Activated T-cell treated with anti-CD3 and anti-CD28 coated beads for 48 hours (primary cell): ENCODE data around the gene PASD1.

Experiments used
- DNase-seq: peaks from one replicate; pipeline ENCODE4 v3.0.0-alpha.2; 2020; ENCODE audit warnings: low read depth

Gene PASD1

GRCh38 chrX:151702026-151702714 lies 138.7 kb downstream of the PASD1 start:
- no peak for DNase-seq

- DNase-seq, result no peak
Measured at GRCh38 chrX:151702741-151703340, 139.4 kb downstream of the PASD1 start.

- no peak for DNase-seq
Measured at GRCh38 chrX:151703487-151703886, 140.0 kb downstream of the PASD1 start.

GRCh38 chrX:151704041-151704663 lies 140.7 kb downstream of the PASD1 start:
- DNase-seq, result no peak

- DNase-seq, result no peak
Measured at GRCh38 chrX:151708821-151709220, 145.3 kb downstream of the PASD1 start.

GRCh38 chrX:151710457-151710856 lies 147.0 kb downstream of the PASD1 start:
- no peak for DNase-seq

- DNase-seq, result no peak
Measured at GRCh38 chrX:151711154-151711553, 147.7 kb downstream of the PASD1 start.

- no peak for DNase-seq
Measured at GRCh38 chrX:151711787-151712186, 148.3 kb downstream of the PASD1 start.

GRCh38 chrX:151712253-151712652 lies 148.8 kb downstream of the PASD1 start:
- no peak for DNase-seq

GRCh38 chrX:151713849-151714248 lies 150.4 kb downstream of the PASD1 start:
- peak; percentile 4 for DNase-seq

- no peak for DNase-seq
Measured at GRCh38 chrX:151714362-151714761, 150.9 kb downstream of the PASD1 start.

- no peak for DNase-seq
Measured at GRCh38 chrX:151715752-151716151, 152.3 kb downstream of the PASD1 start, which contains the start of gene FATE1. TSS of gene FATE1 (plus strand) at chrX:151716035. CDS start at chrX:151716120, 85 bp downstream.

GRCh38 chrX:151722241-151722846 lies 158.9 kb downstream of the PASD1 start:
- no peak for DNase-seq

GRCh38 chrX:151723156-151723760 lies 159.8 kb downstream of the PASD1 start:
- DNase-seq, result no peak

GRCh38 chrX:151724563-151725337 lies 161.3 kb downstream of the PASD1 start:
- DNase-seq, result no peak

GRCh38 chrX:151725338-151725614 lies 161.8 kb downstream of the PASD1 start:
- no peak for DNase-seq
